ENCODE results near the gene COG2. TPM values are rescaled to one million over a fixed set of nuclear protein-coding genes. Genes with fewer than 3 reads are reported as not detected.
"Not testable (repeated sequence)": the region's sequence is repeated elsewhere in the genome, so short reads cannot be mapped to it uniquely, and the experiment has no call there.

Gene COG2
- total RNA-seq, 1 donor from 2014 or later, result 19.7 TPM

GRCh38 chr1:230627767-230628166 lies 14.5 kb upstream of the COG2 start:
- no peak for DNase-seq

GRCh38 chr1:230629511-230629910 lies 12.8 kb upstream of the COG2 start:
- no peak for DNase-seq

DNA sequence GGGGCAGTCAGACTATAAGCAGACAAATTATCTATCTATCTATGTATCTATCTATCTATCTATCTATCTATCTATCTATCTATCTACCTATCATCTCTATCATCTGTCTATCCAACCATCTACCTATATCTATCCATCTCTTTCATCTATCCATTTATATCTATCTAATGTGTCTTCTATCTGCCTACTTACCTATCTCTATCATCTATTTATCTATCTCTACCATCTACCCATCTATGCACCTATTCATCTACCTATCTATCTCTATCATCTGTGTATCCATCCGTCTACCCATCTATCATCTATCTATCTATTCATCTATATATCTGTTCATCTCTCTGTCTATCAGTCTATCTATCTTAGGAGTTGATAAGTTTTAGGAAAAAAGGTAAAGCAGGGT lies 10.8 kb upstream of the COG2 start:
- DNase-seq, result no peak

DNA sequence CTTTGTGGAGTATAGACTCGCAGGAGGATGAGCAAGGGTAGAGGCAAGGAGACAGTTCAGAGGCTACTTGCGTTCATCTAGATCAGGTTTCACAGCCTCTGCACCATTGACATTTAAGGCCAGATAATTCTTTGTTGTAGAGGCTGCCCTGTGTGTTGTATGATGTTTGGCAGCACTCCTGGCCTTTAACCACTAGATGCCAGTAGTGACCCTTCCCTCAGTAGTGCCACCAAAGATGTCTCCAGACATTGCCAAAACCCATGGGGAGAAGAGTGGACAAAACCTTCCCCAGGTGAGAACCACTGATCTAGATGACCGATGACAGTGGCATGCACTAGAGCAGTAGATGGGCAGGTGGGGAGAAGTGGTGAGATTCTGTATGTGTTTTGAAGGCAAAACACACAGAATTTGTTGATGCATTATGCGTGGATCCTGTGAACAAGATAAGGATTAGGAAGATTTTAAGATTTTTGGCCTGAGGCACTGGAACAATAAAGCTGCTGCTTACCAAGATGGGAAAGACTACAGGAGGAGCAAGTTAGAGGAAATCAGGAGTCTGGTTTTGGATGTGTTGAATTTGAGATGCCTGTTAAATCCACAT lies 9.9 kb upstream of the COG2 start:
- peak; percentile 61 for DNase-seq

DNA sequence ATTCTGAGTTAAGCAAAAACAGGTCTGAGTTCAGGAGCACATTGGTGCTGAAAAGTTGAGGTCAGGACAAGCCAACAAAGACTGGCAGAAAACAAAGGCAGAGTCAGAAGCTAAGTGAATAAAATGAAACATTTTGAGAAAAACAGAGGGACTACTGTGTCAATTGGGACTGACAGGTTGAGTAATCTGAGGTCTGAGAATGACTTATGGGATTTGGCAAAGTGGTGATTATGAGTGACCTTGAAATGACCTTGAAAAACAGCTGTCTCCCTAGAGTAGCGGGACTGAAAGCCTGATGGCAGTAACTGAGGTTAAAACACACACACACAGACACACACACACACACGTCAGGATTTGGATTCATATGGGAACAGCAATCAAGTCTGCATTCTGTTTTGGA lies 8.8 kb upstream of the COG2 start:
- DNase-seq, result no peak

DNA sequence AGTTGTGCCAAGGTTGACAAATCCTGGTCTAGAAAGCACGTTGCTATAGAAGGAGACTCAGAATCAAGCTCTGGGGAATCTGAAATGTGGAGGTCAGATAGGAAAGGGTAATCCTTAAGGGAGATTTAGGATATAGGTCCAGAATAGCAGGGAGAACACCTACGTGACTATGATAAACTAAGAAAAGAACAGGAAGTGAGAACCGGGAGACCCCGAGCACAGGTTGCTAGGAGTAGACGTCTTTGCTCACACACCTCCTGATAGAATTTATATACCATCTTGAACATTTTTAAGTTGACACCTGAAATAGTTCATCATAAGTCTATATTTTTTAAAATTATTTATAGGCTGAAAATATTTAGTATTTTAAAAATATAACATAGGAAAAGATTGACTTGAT lies 7.9 kb upstream of the COG2 start:
- DNase-seq, result no peak

- DNase-seq, result no peak
These were observed 5.6 kb upstream of the COG2 start for GRCh38 chr1:230636575-230637148.

- no peak for DNase-seq
These were observed 2.5 kb upstream of the COG2 start for GRCh38 chr1:230639714-230640209.

DNA sequence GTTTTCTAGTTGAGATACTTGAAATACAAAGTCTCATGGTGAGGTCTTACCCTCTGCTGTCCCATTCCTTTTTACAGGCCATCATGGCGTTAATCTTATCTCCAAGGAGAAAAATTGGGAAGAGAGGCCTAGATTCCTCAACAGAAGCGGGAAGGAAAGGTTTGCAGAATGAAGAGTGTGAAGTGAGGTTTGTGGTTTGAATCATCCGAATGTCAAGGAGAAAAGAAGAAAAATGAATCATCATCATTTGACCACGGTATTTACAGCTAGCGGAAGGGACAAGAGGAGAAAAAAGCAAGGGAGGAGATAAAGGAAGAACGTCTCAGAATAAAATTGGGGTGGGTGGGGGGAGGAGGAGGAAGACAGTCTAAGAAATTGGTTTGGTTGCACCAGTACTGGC lies 935 bp upstream of the COG2 start:
- DNase-seq, result no peak

DNA sequence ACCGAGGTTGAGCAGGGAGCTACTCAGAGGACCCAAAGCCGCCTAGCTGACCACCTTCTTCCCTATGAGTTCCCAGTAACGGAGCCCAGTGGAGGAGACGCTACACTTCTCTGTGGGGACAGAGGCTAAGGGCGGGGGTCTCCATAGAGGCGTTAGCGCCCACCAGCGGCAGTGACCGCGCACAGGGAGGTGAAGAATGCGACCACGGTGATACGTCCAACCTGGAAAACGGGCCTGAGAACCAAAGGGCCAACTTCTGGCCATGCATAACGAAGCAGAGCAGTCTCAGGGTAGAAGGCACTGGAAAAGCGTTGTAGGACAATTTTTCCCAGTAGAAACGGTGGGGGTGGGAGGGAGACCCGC lies 400 bp upstream of the COG2 start:
- no peak for DNase-seq

- DNase-seq, result peak; percentile 10
These were observed 1.6 kb downstream of the COG2 start for GRCh38 chr1:230643908-230644307.

GRCh38 chr1:230646710-230647302 lies 4.5 kb downstream of the COG2 start:
- no peak for DNase-seq

GRCh38 chr1:230647321-230647720 lies 5.0 kb downstream of the COG2 start:
- no peak for DNase-seq

GRCh38 chr1:230648114-230648513 lies 5.8 kb downstream of the COG2 start:
- DNase-seq, result no peak

DNA sequence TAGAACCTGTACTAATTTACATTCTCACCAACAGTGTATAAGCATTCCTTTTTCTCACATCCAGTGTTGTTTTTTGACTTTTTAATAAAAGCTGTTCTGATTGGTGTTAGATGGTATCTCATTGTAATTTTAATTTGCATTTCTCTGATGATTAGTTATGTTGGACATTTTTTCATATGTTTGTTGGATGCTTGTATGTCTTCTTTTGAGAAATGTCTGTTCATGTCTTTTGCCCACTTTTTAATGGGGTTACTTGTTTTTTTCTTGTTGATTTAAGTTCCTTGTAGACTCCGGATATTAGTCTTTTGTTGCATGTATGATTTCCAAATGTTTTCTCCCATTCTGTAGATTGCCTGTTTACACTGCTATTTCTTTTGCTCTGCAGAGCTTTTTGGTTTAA lies 8.0 kb downstream of the COG2 start:
- DNase-seq, result no peak

- no peak for DNase-seq
These were observed 9.0 kb downstream of the COG2 start for GRCh38 chr1:230651235-230651634.

- not testable (repeated sequence) for DNase-seq
These were observed 14.4 kb downstream of the COG2 start for GRCh38 chr1:230656719-230657118.

- not testable (repeated sequence) for DNase-seq
These were observed 15.8 kb downstream of the COG2 start for GRCh38 chr1:230658103-230658502.

- no peak for DNase-seq
These were observed 16.4 kb downstream of the COG2 start for GRCh38 chr1:230658691-230659090.

DNA sequence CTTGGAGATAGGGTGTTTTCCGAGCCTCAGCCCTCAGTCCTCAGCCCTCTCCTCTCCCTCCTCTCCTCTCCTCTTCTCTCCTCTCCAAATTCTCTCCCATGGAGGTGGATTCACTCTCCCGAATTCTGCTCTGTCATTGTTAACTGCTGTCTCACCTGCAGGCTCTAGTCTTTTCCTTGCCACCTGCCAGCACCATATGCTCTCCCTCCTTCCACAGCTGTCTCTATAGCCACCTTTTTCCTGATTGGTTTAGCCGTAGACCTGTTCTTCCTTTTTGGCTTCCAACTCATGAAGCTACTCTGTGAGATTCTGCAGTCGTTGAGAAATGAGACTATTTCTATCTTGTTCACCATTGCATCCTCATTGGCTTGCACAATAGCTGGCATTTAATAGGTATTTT lies 19.7 kb downstream of the COG2 start:
- DNase-seq, result no peak

GRCh38 chr1:230668227-230668626 lies 25.9 kb downstream of the COG2 start:
- DNase-seq, result no peak

DNA sequence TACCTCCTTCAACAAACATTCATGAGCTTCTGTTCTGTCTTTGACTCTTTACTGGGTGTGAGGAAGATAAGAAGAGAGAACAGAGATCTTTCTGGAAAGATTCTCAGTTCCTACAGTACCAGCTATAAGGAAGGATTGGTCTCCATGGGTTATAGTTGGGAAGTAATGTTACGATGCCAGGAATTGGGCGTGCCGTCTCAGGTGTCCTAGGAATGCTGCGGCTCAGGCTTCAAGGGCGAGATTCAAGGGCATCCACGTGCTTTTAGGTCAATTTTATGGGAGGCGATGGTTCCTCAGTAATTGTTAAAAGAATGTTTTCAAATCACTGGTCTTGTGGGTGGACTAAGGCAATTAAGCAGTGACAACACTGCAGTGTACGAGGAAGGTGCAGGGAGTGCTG lies 27.3 kb downstream of the COG2 start:
- DNase-seq, result no peak

- no peak for DNase-seq
These were observed 32.3 kb downstream of the COG2 start for GRCh38 chr1:230674581-230674980.

- no peak for DNase-seq
These were observed 34.9 kb downstream of the COG2 start for GRCh38 chr1:230677200-230677599.

DNA sequence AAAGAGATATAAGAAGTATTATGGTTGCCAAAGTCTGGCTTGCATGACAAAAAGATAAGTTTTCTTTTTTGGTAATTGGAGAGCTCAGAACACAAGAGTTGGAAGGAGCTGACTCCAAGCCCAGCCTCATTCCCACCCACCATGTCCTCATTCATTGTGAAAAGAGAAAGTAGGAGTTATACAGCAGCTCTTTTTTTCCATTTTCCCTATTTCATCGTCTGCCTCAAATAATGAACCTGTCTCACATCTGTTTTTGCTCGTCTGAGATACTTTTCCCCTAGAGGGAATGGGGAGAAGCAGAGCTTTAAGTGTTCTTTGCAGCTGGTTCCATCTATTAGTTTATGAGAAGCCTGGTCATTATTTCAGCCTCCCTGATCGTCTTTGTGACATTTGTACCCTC lies 36.9 kb downstream of the COG2 start:
- DNase-seq, result no peak

All from dermis blood vessel endothelial cell (primary cell).